PC-3 (cell line): Measurements from ENCODE around the gene FOXP4. TPM values are rescaled to one million over a fixed set of nuclear protein-coding genes. Genes with fewer than 3 reads are reported as not detected.

ENCODE experiments used
- ATAC-seq: fragments of 200-7000 bp; cut with Tn5 transposase; 2 replicates; pipeline ENCODE4 v1.9.1; 2020; ENCODE audit warnings: mild to moderate bottlenecking, moderate library complexity
- BruUV-seq: library from RNA; stranded (reverse); fragments of 400-500 nt; replicated peaks from 2 replicates; lab custom pipeline; 2021; lab: Mats Ljungman, UMichigan
- CTCF ChIA-PET: fragments of 300-600 bp; sonication (Branson Sonifier 250); formaldehyde crosslinking; loops from one replicate; lab custom pipeline; 2022; ENCODE audit warnings: antibody characterized with exemption; lab: Charles Lee
- POLR2A ChIA-PET: fragments of 300-600 bp; sonication (Branson Sonifier 250); formaldehyde crosslinking; loops from one replicate; lab custom pipeline; 2022; ENCODE audit warnings: antibody characterized with exemption; ENCODE audit not compliant: unreplicated experiment; lab: Charles Lee
- DNase-seq: peaks from one replicate; pipeline ENCODE4 v3.0.0-alpha.2; 2015
- H2AFZ ChIP-seq: fragments of 300-600 bp; sonication (generic); 2 replicates; pipeline ENCODE4 v1.6.0; 2016; ENCODE audit warnings: antibody characterized with exemption, low read length
- H3F3A ChIP-seq: fragments of 300-600 bp; sonication (generic); one replicate; pipeline ENCODE4 v1.6.0; 2017; ENCODE audit warnings: antibody characterized with exemption, low read length, control low read depth, mild to moderate bottlenecking; ENCODE audit not compliant: unreplicated experiment
- H3K27ac ChIP-seq: fragments of 300-600 bp; sonication (generic); 2 replicates; pipeline ENCODE4 v1.5.1; 2016; ENCODE audit warnings: mild to moderate bottlenecking, low read length
- H3K27me3 ChIP-seq: fragments of 300-600 bp; sonication (generic); 2 replicates; pipeline ENCODE4 v1.6.1; 2016; ENCODE audit warnings: low read length, mixed read lengths
- H3K36me3 ChIP-seq: fragments of 300-600 bp; sonication (generic); 2 replicates; pipeline ENCODE4 v1.6.1; 2016; ENCODE audit warnings: low read depth, mixed run types, low read length, mixed read lengths
- H3K4me1 ChIP-seq: fragments of 300-600 bp; sonication (generic); 2 replicates; pipeline ENCODE4 v1.5.1; 2016; ENCODE audit warnings: low read length; ENCODE audit not compliant: insufficient read depth
- H3K4me2 ChIP-seq: fragments of 300-600 bp; sonication (generic); 2 replicates; pipeline ENCODE4 v1.6.0; 2016; ENCODE audit warnings: low read length
- H3K4me3 ChIP-seq: fragments of 300-600 bp; sonication (generic); 2 replicates; pipeline ENCODE4 v1.5.1; 2016; ENCODE audit warnings: mild to moderate bottlenecking, low read length, mixed read lengths
- H3K79me2 ChIP-seq: fragments of 300-600 bp; sonication (generic); 2 replicates; pipeline ENCODE4 v1.6.1; 2017; ENCODE audit warnings: low read length, mixed read lengths
- H3K9ac ChIP-seq: fragments of 300-600 bp; sonication (generic); 2 replicates; pipeline ENCODE4 v1.6.0; 2016; ENCODE audit warnings: mild to moderate bottlenecking, low read length
- H3K9me2 ChIP-seq: fragments of 300-600 bp; sonication (generic); replicated peaks from 2 replicates; pipeline ENCODE4 v1.6.1; 2016; ENCODE audit warnings: mixed run types, low read length, mixed read lengths
- H3K9me3 ChIP-seq: fragments of 300-600 bp; sonication (generic); 2 replicates; pipeline ENCODE4 v1.6.1; 2016; ENCODE audit warnings: low read length, mixed read lengths
- H4K20me1 ChIP-seq: fragments of 300-600 bp; sonication (generic); 2 replicates; pipeline ENCODE4 v1.6.1; 2016; ENCODE audit warnings: low read length, mixed read lengths
- CTCF ChIP-seq: fragments of 300-600 bp; sonication (generic); conservative IDR thresholded peaks from 2 replicates; pipeline ENCODE4 v1.5.1; 2017; ENCODE audit warnings: antibody characterized with exemption, low read depth, mild to moderate bottlenecking, low read length
- EZH2 ChIP-seq: fragments of 300-600 bp; sonication (generic); IDR thresholded peaks from one replicate; pipeline ENCODE4 v1.6.1; 2017; ENCODE audit warnings: antibody characterized with exemption, mild to moderate bottlenecking, low read length; ENCODE audit not compliant: unreplicated experiment
- EZH2phosphoT487 ChIP-seq: fragments of 300-600 bp; sonication (generic); IDR thresholded peaks from 2 replicates; pipeline ENCODE4 v1.6.1; 2018; ENCODE audit warnings: mild to moderate bottlenecking, antibody characterized with exemption, low read length, borderline replicate concordance
- intact Hi-C: fragments of 100-400 bp; cut with micrococcal nuclease; formaldehyde crosslinking; loops from 2 replicates; pipeline ENCODE4 v1.9.0; 2023
- total RNA-seq: library from RNA; depleted of rRNA; stranded (reverse); fragments of >200 nt; gene quantifications from 2 replicates; pipeline ENCODE4 v1.2.3, GENCODE V29; 2014

FOXP4 gene
- total RNA-seq, 1 experiment from 2014 or later, result 6.7 TPM

GRCh38 chr6:41641352-41641925 is 95.3 kb downstream of the FOXP4 start:
- intact Hi-C loops, result no loop called here
- H3K79me2 ChIP-seq, result peaks cover 19% of the 10 kb centered on the region
- BruUV-seq, result no TSS peak

DNA sequence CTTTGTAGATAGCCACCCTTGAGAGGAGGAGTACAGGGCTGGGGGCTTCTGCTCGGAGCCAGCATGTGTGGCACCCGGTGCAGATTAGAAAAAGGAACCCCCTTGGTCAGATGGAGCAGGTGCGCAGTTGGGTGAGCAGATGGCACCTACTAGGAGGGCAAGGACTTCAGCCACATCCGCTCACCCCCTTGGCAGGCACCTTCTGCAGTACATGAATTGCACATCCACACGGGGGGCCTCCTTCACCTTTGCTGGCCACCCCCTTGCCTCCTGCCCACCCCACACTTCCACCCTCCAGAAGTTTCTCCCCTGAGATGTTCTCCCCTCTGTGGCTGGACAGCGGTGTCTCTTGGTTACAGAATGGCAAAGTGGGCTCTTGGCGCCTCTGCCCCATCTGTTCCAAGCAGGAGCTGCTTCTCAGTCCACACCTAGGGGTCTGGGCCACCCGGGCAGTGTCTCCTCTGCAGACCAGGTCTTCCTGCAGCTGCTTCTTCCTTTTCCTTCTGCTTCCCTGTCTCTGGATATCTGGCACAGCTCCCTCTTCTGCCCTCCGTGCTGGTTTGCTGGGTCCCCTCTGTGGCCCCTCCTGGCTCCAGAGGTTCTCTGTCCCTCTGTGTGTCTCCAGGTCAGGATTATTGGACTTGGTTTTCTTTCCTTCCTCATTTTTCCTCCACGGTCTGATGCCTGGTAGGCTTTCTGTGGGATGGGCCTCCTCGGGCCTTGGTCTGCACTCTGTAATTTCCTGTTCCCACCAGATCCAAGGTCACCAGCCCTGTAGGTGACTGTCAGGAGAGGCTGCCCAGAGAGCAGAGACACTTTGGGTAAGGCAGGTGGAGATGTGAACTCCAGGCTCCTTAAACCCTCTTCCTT is 96.1 kb downstream of the FOXP4 start:
- intact Hi-C loops, result no loop called here

More at GRCh38 chr6:41641352-41641925, 95.3 kb downstream of the FOXP4 start:
- no peak overlapping the region for H3K4me3 ChIP-seq
- no peaks in the 10 kb centered on the region for H3K9me3 ChIP-seq
- no peaks in the 10 kb centered on the region for H3K9me2 ChIP-seq
- H3K27me3 ChIP-seq, result no peaks in the 10 kb centered on the region
- H4K20me1 ChIP-seq, result no peaks in the 10 kb centered on the region
- H3K9ac ChIP-seq, result no peak overlapping the region
- H3K4me2 ChIP-seq, result no peak overlapping the region
- ChIA-PET POLR2A (no interaction called here), CTCF (no interaction called here)
- no peak overlapping the region for H3K27ac ChIP-seq
- DNase-seq (no peak), ATAC-seq (no peak)
- no peak overlapping the region for H2AFZ ChIP-seq
- peaks cover 2% of the 10 kb centered on the region for H3K4me1 ChIP-seq
- no peaks in the 10 kb centered on the region for H3K36me3 ChIP-seq
- no peaks in the 10 kb centered on the region for H3F3A ChIP-seq
- TF ChIP-seq CTCF, result no peak
- TF ChIP-seq EZH2, result no peak
- no peak for TF ChIP-seq EZH2phosphoT487

More for the DNA sequence above, 96.1 kb downstream of the FOXP4 start:
- DNase-seq, result no peak
- Histone ChIP-seq H2AFZ (no peak overlapping the region), H3K4me2 (no peak overlapping the region), H3K9ac (no peak overlapping the region), H3F3A (no peaks in the 10 kb centered on the region), H3K4me1 (peaks cover 7% of the 10 kb centered on the region; the same call in 1 of the 2 replicates), H3K79me2 (peaks cover 14% of the 10 kb centered on the region), H3K36me3 (no peaks in the 10 kb centered on the region), H4K20me1 (no peaks in the 10 kb centered on the region), H3K9me2 (no peaks in the 10 kb centered on the region), H3K9me3 (no peaks in the 10 kb centered on the region), H3K4me3 (no peak overlapping the region), H3K27me3 (no peaks in the 10 kb centered on the region), H3K27ac (no peak overlapping the region)
- POLR2A ChIA-PET, result no interaction called here
- CTCF ChIA-PET, result no interaction called here
- no TSS peak for BruUV-seq
- no peak for ATAC-seq
- TF ChIP-seq EZH2 (no peak), CTCF (no peak), EZH2phosphoT487 (no peak)
